HG03558 (cell line): Measurements from ENCODE around the gene SEMA6A.
"Not testable (repeated sequence)": the region's sequence is repeated elsewhere in the genome, so short reads cannot be mapped to it uniquely, and the experiment has no call there.

ENCODE experiments used
- ATAC-seq: cut with Tn5 transposase; IDR thresholded peaks from one replicate; pipeline ENCODE4 v1.9.1; 2021; ENCODE audit warnings: moderate number of reproducible peaks; ENCODE audit not compliant: unreplicated experiment; ENCODE audit errors: extremely low read depth

Gene SEMA6A

GRCh38 chr5:116557669-116558271, 16.9 kb downstream of the SEMA6A start:
- ATAC-seq, result no peak

DNA sequence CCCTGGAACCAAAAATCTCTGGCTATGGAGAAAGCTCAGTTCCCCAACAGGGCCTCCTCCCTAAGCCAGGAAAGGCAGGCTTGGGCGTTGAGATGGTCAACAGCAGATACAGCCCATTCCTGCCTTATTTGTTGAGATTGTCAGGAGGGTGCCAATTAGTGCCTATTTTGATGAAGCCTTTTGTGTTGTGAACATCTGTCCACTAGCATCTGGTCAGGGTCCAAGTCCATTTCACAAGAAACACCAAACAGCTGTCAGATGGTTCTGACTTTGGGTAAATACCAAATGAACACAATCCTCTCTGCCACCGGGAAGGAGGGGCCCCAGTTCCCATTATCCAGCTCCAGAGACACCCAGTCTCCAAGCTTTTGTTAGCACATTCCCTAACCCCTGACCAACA, 19.9 kb downstream of the SEMA6A start:
- no peak for ATAC-seq

GRCh38 chr5:116553366-116553765, 21.3 kb downstream of the SEMA6A start:
- ATAC-seq, result no peak

GRCh38 chr5:116550082-116550481, 24.5 kb downstream of the SEMA6A start:
- ATAC-seq, result no peak

DNA sequence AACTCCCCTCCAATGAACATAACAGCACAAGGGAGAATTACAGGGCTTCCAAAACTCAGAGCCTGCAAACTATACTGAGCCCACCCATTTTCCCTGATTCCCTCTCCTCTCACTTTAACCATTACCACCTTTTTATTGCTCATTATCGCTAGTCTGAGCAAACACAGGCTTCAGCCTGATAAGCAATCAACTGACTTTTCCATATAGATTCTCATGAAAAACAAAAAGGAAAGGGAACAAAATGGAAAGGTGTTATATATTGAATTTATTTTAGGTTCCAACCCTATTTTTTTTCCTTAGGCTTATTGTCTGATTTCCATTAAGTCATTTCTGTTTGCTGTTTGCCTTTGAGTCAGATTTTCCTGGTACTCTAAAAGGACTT, 27.9 kb downstream of the SEMA6A start:
- no peak for ATAC-seq

DNA sequence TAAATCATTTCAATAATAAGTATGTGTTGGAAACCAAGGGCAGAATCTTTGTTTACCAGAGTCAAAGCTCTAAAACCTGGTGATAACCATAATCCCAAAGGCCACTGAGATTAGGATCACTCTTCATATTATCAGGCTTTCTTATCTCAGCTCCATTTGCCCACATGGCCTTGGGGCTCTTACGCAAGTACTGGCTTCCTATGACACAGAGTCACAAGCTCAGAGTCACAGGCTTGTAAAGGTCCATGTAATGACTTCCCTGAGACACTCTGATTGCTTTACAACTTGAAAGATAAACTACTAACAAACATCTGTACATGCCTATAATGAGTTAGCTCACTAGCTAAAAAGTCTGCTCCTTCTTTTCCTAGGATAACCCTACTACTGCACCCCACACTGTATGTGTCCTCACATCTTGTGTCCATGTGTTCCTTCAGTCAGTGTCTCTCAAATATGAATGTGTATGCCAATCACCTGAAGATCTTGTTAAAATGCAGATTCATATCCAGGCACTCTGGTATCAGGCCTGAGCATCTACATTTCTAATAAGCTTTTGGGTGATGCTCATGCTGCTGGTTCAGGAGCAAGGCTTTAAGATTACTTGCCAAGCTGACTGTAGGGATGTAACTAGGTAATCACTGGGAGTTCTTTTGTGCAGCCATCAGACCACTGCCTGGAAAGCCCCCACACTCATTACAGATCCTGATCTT, 28.4 kb downstream of the SEMA6A start:
- no peak for ATAC-seq

GRCh38 chr5:116545465-116545864, 29.2 kb downstream of the SEMA6A start:
- ATAC-seq, result not testable (repeated sequence)

- ATAC-seq, result no peak
These were observed 29.9 kb downstream of the SEMA6A start for GRCh38 chr5:116544531-116545241.

GRCh38 chr5:116543501-116543900, 31.1 kb downstream of the SEMA6A start:
- ATAC-seq, result no peak

GRCh38 chr5:116542619-116543018, 32.0 kb downstream of the SEMA6A start:
- no peak for ATAC-seq

- no peak for ATAC-seq
These were observed 35.4 kb downstream of the SEMA6A start for GRCh38 chr5:116539222-116539621.

DNA sequence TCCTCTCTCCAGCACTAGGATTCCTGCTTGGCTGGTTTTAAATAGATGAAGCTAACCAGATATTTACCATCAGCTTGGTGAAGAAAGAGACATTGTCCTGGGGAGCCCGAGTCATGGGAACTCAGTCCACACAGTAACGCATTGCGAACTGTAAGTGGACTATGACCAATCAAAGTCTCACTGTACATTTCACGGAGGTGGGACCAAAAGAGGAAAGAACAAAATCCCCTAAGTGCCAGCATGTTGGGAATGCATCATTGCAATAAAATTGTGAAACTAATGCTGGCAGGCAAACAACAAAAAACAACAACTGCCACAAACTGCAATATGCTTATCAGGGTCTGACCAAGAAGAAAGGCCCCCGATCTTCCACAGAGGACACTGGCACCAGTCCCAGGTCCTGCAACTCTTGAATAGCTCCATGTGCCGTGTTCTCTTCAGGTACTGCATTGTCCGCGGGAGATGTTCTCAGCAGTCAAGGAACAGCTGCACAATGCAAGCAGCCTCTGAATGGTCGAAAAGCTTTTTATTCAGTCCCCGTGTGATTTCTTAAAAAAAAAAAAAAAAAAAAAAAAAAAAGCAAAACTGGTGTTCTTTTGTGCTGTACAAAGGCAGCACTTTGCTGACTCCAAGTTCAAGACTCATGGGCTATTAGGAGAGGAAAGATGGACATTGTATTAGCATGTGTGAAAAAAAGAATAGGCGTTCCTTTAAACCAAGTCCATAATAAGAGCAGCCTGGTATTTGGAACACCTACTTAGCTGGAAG, 38.1 kb downstream of the SEMA6A start:
- ATAC-seq, result no peak

GRCh38 chr5:116534964-116535651, 39.5 kb downstream of the SEMA6A start:
- ATAC-seq, result no peak

GRCh38 chr5:116532762-116533525, 41.7 kb downstream of the SEMA6A start:
- ATAC-seq, result no peak

- ATAC-seq, result no peak
These were observed 43.0 kb downstream of the SEMA6A start for GRCh38 chr5:116531635-116532034.

- ATAC-seq, result no peak
These were observed 43.5 kb downstream of the SEMA6A start for GRCh38 chr5:116531117-116531516.

- ATAC-seq, result no peak
These were observed 44.3 kb downstream of the SEMA6A start for GRCh38 chr5:116530276-116530675.

DNA sequence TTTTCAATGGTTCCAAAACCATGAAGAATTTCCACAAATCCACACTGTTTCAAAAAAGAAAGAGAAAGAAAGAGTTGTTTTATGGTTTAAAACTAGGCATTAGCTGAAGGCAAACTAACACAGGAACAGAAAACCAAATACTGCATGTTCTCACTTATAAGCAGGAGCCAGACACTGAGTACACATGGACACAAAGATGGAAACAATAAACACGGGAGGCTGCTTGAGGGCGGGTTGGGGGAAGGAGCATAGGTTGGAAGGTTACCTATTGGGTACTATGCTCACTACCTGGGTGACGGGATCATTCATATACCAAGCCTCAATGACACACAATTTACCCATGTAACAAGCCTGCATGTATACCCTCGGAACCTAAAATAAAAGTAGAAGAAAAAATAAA, 45.0 kb downstream of the SEMA6A start:
- no peak for ATAC-seq

DNA sequence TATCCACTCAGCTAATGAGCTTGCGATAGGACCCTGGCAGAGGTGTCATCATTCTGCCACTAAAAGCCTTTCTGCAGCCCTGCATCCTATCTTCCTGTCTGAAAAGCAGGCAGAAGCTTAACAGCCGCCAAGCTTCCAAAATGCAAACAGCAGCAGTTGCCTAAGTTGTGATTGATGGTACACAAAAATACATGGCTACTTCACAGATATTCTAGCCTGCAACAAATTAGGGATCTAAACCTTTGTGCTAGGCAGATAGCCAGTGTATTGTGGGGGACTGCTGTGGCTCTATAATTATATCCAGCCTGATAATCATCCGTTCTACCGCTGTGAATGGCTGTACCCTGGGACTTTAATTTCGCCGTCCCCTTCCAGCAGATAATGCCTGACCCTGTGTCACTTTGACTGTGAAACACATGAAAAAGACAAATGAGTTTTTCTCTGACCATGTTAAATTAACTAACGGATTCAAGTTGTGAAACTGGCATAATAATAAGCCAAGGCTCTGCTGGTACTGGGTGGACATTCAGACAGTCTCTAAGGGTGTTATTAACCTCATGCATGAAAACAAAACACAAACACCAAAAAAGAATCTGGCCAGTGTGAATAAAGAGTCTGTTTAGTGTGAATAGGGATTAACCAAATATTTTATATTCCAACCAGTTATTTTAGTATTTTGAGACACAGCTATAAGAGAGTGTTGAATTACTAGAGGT, 45.9 kb downstream of the SEMA6A start:
- no peak for ATAC-seq
